ENCODE data around the gene CELSR1.

Gene CELSR1

DNA sequence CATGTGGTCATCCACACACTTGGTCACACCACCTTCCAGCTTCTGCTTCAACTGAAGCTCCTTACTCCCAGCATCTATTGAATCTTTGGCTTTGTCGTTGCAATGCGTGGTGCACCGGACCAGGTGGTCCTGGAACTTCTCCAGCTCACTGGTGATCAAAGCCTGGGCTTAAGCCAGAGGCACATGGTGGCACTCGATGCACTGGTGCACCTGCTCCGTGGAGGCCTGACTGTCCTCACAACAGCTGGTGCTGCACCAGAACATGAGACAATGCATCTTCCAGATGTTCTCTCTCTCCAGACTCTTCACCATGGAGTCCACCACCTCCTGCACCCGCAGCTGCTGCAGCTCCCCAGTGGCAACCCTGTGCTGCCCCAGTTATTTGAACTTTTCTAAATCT, 56.0 kb downstream of the CELSR1 start:
- Histone ChIP-seq H2BK12ac (ENCODE audit: low read length) (no peak overlapping the region), H3K4me3 (ENCODE audit: low read length in 2 of 2) (no peak overlapping the region), H4K91ac (ENCODE audit: low read depth, low read length, poor library complexity) (no peak overlapping the region), H3K9ac (ENCODE audit: low read depth, low read length, poor library complexity) (peak overlapping the region; percentile 53), H3K4me2 (ENCODE audit: insufficient read depth, low read length, poor library complexity, severe bottlenecking) (no peak overlapping the region), H3K18ac (ENCODE audit: low read length) (no peak overlapping the region), H2BK15ac (ENCODE audit: low read length) (no peak overlapping the region), H3K23ac (ENCODE audit: low read depth, low read length, poor library complexity) (peak overlapping the region; percentile 43), H2AFZ (ENCODE audit: low read length) (no peak overlapping the region), H2BK5ac (ENCODE audit: low read length) (no peak overlapping the region), H3K79me1 (ENCODE audit: low read depth, low read length) (no peaks in the 10 kb centered on the region), H4K8ac (ENCODE audit: low read depth, low read length) (no peak overlapping the region), H2AK5ac (ENCODE audit: low read depth, low read length) (no peak overlapping the region), H3K14ac (ENCODE audit: low read length) (no peak overlapping the region), H2BK120ac (ENCODE audit: low read depth, low read length) (no peak overlapping the region), H3K36me3 (replicated peaks in 1 of 2; ENCODE audit: control insufficient read depth in 2 of 2, insufficient read depth in 2 of 2, low read length in 2 of 2) (no peaks in the 10 kb centered on the region), H3K4ac (ENCODE audit: low read length) (no peak overlapping the region), H3K9me3 (replicated peaks in 1 of 2; ENCODE audit: control insufficient read depth in 2 of 2, insufficient read depth in 1 of 2, low read depth in 1 of 2, low read length in 2 of 2) (peaks cover 3 to 15% of the 10 kb centered on the region in 2 donors), H3K27ac (replicated peaks; ENCODE audit: low read length) (no peak overlapping the region), H3K4me1 (ENCODE audit: control insufficient read depth in 2 of 2, insufficient read depth in 1 of 2, low read depth in 1 of 2, low read length in 2 of 2) (peaks cover 19 to 26% of the 10 kb centered on the region in 2 donors), H3K27me3 (ENCODE audit: control insufficient read depth in 3 of 3, insufficient read depth in 3 of 3, low read depth in 1 of 3, low read length in 3 of 3) (no peaks in the 10 kb centered on the region)
- WGBS, 2 donors (ENCODE audit: extremely low coverage in 2 of 2, insufficient read length in 2 of 2, insufficient replicate concordance in 1 of 2), result no CpG with 5 or more reads among the region's 6 CpGs
- DNase-seq (ENCODE audit: low spot score), result no peak

DNA sequence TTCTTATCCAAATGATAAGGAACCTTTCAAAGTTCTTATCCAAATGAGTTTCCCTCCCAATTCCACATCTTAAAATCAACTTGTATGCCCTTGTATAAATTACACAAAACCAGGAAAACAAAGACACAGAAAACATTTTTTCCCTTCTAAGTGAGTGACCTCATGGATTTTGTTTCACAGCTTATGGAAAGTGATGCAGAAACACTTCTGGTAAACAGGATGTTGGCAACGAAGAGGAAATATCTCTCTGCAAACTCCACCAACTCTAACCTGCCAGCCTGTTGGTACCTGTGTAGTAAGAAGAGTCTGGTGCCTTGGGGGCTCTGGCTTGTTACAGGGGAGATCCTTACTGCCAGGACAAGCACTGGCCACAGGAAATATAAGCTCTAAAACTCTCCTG, 57.0 kb downstream of the CELSR1 start:
- no peak overlapping the region for H2BK5ac ChIP-seq (ENCODE audit: low read length)
- H3K23ac ChIP-seq (ENCODE audit: low read depth, low read length, poor library complexity), result no peak overlapping the region
- H4K91ac ChIP-seq (ENCODE audit: low read depth, low read length, poor library complexity), result no peak overlapping the region
- H3K27me3 ChIP-seq (ENCODE audit: control insufficient read depth in 3 of 3, insufficient read depth in 3 of 3, low read depth in 1 of 3, low read length in 3 of 3), result no peaks in the 10 kb centered on the region
- H3K4ac ChIP-seq (ENCODE audit: low read length), result no peak overlapping the region
- H3K27ac ChIP-seq (replicated peaks; ENCODE audit: low read length), result no peak overlapping the region
- H3K9ac ChIP-seq (ENCODE audit: low read depth, low read length, poor library complexity), result no peak overlapping the region
- no peak overlapping the region for H3K14ac ChIP-seq (ENCODE audit: low read length)
- no peak overlapping the region for H2AK5ac ChIP-seq (ENCODE audit: low read depth, low read length)
- no peaks in the 10 kb centered on the region for H3K36me3 ChIP-seq (replicated peaks in 1 of 2; ENCODE audit: control insufficient read depth in 2 of 2, insufficient read depth in 2 of 2, low read length in 2 of 2)
- no peak overlapping the region for H2AFZ ChIP-seq (ENCODE audit: low read length)
- no peak overlapping the region for H2BK120ac ChIP-seq (ENCODE audit: low read depth, low read length)
- H2BK15ac ChIP-seq (ENCODE audit: low read length), result no peak overlapping the region
- H2BK12ac ChIP-seq (ENCODE audit: low read length), result no peak overlapping the region
- H4K8ac ChIP-seq (ENCODE audit: low read depth, low read length), result no peak overlapping the region
- H3K18ac ChIP-seq (ENCODE audit: low read length), result no peak overlapping the region
- H3K9me3 ChIP-seq (replicated peaks in 1 of 2; ENCODE audit: control insufficient read depth in 2 of 2, insufficient read depth in 1 of 2, low read depth in 1 of 2, low read length in 2 of 2), result peaks cover 3 to 20% of the 10 kb centered on the region in 2 donors
- peaks cover 16 to 24% of the 10 kb centered on the region in 2 donors for H3K4me1 ChIP-seq (ENCODE audit: control insufficient read depth in 2 of 2, insufficient read depth in 1 of 2, low read depth in 1 of 2, low read length in 2 of 2)
- WGBS, 2 donors (ENCODE audit: extremely low coverage in 2 of 2, insufficient read length in 2 of 2, insufficient replicate concordance in 1 of 2), result no CpG with 5 or more reads among the region's 1 CpG
- no peaks in the 10 kb centered on the region for H3K79me1 ChIP-seq (ENCODE audit: low read depth, low read length)
- DNase-seq (ENCODE audit: low spot score), result no peak
- H3K4me2 ChIP-seq (ENCODE audit: insufficient read depth, low read length, poor library complexity, severe bottlenecking), result no peak overlapping the region
- no peak overlapping the region for H3K4me3 ChIP-seq (ENCODE audit: low read length in 2 of 2)

DNA sequence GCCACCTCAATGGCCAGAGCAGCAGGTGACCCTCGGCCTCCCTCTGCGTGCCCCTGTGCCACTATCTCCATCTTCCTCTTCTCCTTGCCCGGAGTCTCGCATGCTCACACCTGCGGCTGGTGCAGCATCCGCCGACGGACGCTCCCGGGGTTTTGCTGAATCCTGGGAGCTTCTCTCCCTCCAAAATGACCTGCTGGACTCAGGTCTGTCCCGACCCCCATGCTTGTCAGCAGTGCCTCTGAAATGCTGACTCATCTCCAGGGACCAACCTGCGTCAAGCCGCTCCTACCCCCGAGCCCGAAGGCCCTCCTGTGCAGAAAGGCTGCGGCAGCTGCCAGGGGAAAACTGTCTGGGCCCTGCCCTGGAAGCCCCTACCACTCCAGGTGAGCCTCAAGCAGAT, 58.4 kb downstream of the CELSR1 start:
- no peak overlapping the region for H2BK120ac ChIP-seq (ENCODE audit: low read depth, low read length)
- H2AFZ ChIP-seq (ENCODE audit: low read length), result no peak overlapping the region
- peak overlapping the region; percentile 97 for H2BK12ac ChIP-seq (ENCODE audit: low read length)
- H3K9ac ChIP-seq (ENCODE audit: low read depth, low read length, poor library complexity), result peak overlapping the region; percentile 56
- H3K4me2 ChIP-seq (ENCODE audit: insufficient read depth, low read length, poor library complexity, severe bottlenecking), result no peak overlapping the region
- no peak overlapping the region for H4K91ac ChIP-seq (ENCODE audit: low read depth, low read length, poor library complexity)
- H3K4me3 ChIP-seq (ENCODE audit: low read length in 2 of 2), result no peak overlapping the region
- no CpG with 5 or more reads among the region's 16 CpGs for WGBS, 2 donors (ENCODE audit: extremely low coverage in 2 of 2, insufficient read length in 2 of 2, insufficient replicate concordance in 1 of 2)
- peaks cover 6 to 25% of the 10 kb centered on the region in 2 donors for H3K9me3 ChIP-seq (replicated peaks in 1 of 2; ENCODE audit: control insufficient read depth in 2 of 2, insufficient read depth in 1 of 2, low read depth in 1 of 2, low read length in 2 of 2)
- H2BK5ac ChIP-seq (ENCODE audit: low read length), result no peak overlapping the region
- H3K27ac ChIP-seq (replicated peaks; ENCODE audit: low read length), result no peak overlapping the region
- no peak overlapping the region for H3K4ac ChIP-seq (ENCODE audit: low read length)
- peak overlapping the region; percentile 78 for H3K14ac ChIP-seq (ENCODE audit: low read length)
- no peak overlapping the region for H4K8ac ChIP-seq (ENCODE audit: low read depth, low read length)
- peak overlapping the region; percentile 44 for H3K18ac ChIP-seq (ENCODE audit: low read length)
- H3K27me3 ChIP-seq (ENCODE audit: control insufficient read depth in 3 of 3, insufficient read depth in 3 of 3, low read depth in 1 of 3, low read length in 3 of 3), result no peaks in the 10 kb centered on the region
- DNase-seq (ENCODE audit: low spot score), result no peak
- no peaks in the 10 kb centered on the region for H3K79me1 ChIP-seq (ENCODE audit: low read depth, low read length)
- H3K4me1 ChIP-seq (ENCODE audit: control insufficient read depth in 2 of 2, insufficient read depth in 1 of 2, low read depth in 1 of 2, low read length in 2 of 2), result peaks cover 9 to 10% of the 10 kb centered on the region in 2 donors
- H2BK15ac ChIP-seq (ENCODE audit: low read length), result no peak overlapping the region
- H3K36me3 ChIP-seq (replicated peaks in 1 of 2; ENCODE audit: control insufficient read depth in 2 of 2, insufficient read depth in 2 of 2, low read length in 2 of 2), result no peaks in the 10 kb centered on the region
- peak overlapping the region; percentile 37 for H3K23ac ChIP-seq (ENCODE audit: low read depth, low read length, poor library complexity)
- H2AK5ac ChIP-seq (ENCODE audit: low read depth, low read length), result peak overlapping the region; percentile 72

- peak overlapping the region; percentile 78 for H2AK5ac ChIP-seq (ENCODE audit: low read depth, low read length)
- H3K4ac ChIP-seq (ENCODE audit: low read length), result no peak overlapping the region
- no peak overlapping the region for H3K4me2 ChIP-seq (ENCODE audit: insufficient read depth, low read length, poor library complexity, severe bottlenecking)
- H3K27me3 ChIP-seq (ENCODE audit: control insufficient read depth in 3 of 3, insufficient read depth in 3 of 3, low read depth in 1 of 3, low read length in 3 of 3), result no peaks in the 10 kb centered on the region
- peak overlapping the region; percentile 52 for H3K18ac ChIP-seq (ENCODE audit: low read length)
- H3K9me3 ChIP-seq (replicated peaks in 1 of 2; ENCODE audit: control insufficient read depth in 2 of 2, insufficient read depth in 1 of 2, low read depth in 1 of 2, low read length in 2 of 2), result peaks cover 6 to 23% of the 10 kb centered on the region in 2 donors
- H3K27ac ChIP-seq (replicated peaks; ENCODE audit: low read length), result no peak overlapping the region
- no peak overlapping the region for H3K4me3 ChIP-seq (ENCODE audit: low read length in 2 of 2)
- H2BK15ac ChIP-seq (ENCODE audit: low read length), result no peak overlapping the region
- peak overlapping the region; percentile 1 for H3K23ac ChIP-seq (ENCODE audit: low read depth, low read length, poor library complexity)
- H2BK12ac ChIP-seq (ENCODE audit: low read length), result no peak overlapping the region
- H2BK5ac ChIP-seq (ENCODE audit: low read length), result no peak overlapping the region
- no peak overlapping the region for H3K9ac ChIP-seq (ENCODE audit: low read depth, low read length, poor library complexity)
- H3K14ac ChIP-seq (ENCODE audit: low read length), result no peak overlapping the region
- H2AFZ ChIP-seq (ENCODE audit: low read length), result no peak overlapping the region
- no peaks in the 10 kb centered on the region for H3K79me1 ChIP-seq (ENCODE audit: low read depth, low read length)
- no peak overlapping the region for H4K8ac ChIP-seq (ENCODE audit: low read depth, low read length)
- WGBS, 2 donors (ENCODE audit: extremely low coverage in 2 of 2, insufficient read length in 2 of 2, insufficient replicate concordance in 1 of 2), result no CpG with 5 or more reads among the region's 17 CpGs
- no peak overlapping the region for H4K91ac ChIP-seq (ENCODE audit: low read depth, low read length, poor library complexity)
- no peaks in the 10 kb centered on the region for H3K36me3 ChIP-seq (replicated peaks in 1 of 2; ENCODE audit: control insufficient read depth in 2 of 2, insufficient read depth in 2 of 2, low read length in 2 of 2)
- DNase-seq (ENCODE audit: low spot score), result no peak
- no peak overlapping the region for H2BK120ac ChIP-seq (ENCODE audit: low read depth, low read length)
- peaks cover 6 to 9% of the 10 kb centered on the region in 2 donors for H3K4me1 ChIP-seq (ENCODE audit: control insufficient read depth in 2 of 2, insufficient read depth in 1 of 2, low read depth in 1 of 2, low read length in 2 of 2)
Observed at GRCh38 chr22:46478083-46478551, 59.3 kb downstream of the CELSR1 start.

Measured in neuronal stem cell (in vitro differentiated cells).